SU-DHL-6 (cell line): Measurements from ENCODE around the gene TMEM151B.

Source experiments
- EZH2phosphoT487 ChIP-seq: fragments of 200-600 bp; sonication (generic), shearing (Covaris generic); conservative IDR thresholded peaks from 2 replicates; pipeline ENCODE4 v1.6.1; 2018; ENCODE audit warnings: mild to moderate bottlenecking, antibody characterized with exemption, low read length, moderate library complexity, mixed read lengths
- TF ChIP-seq, protein P1 (sequence below): fragments of 200-600 bp; sonication (generic); IDR thresholded peaks from one replicate; pipeline ENCODE4 v1.5.1; 2017; ENCODE audit warnings: antibody characterized with exemption, mild to moderate bottlenecking, low read length, moderate library complexity; ENCODE audit not compliant: insufficient read depth, poor library complexity, severe bottlenecking

DNA sequence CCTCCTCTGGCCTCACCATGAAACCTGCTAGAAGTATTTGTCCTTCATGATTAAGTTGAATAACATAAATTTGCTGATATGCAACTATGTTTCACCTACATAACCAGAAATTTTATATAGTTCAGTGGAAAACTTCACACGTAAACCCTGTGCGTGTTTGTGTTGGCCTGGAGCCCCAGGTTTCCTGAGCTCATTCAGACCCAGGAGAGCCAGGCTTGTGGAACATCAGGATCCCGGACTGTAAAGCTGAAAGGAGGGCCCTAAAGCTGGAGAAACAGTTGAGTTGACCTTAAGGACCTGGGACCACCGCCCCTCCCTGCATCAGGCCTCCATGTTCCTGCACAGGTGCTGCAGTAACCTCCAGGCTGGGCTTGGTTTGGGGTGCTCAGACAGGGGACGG lies 69.1 kb downstream of the TMEM151B start:
- TF ChIP-seq, protein P1, sequence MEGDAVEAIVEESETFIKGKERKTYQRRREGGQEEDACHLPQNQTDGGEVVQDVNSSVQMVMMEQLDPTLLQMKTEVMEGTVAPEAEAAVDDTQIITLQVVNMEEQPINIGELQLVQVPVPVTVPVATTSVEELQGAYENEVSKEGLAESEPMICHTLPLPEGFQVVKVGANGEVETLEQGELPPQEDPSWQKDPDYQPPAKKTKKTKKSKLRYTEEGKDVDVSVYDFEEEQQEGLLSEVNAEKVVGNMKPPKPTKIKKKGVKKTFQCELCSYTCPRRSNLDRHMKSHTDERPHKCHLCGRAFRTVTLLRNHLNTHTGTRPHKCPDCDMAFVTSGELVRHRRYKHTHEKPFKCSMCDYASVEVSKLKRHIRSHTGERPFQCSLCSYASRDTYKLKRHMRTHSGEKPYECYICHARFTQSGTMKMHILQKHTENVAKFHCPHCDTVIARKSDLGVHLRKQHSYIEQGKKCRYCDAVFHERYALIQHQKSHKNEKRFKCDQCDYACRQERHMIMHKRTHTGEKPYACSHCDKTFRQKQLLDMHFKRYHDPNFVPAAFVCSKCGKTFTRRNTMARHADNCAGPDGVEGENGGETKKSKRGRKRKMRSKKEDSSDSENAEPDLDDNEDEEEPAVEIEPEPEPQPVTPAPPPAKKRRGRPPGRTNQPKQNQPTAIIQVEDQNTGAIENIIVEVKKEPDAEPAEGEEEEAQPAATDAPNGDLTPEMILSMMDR, result no peak
- no peak for TF ChIP-seq EZH2phosphoT487
